Measurements from ENCODE around the gene MAPK8IP1. TPM values are rescaled to one million over a fixed set of nuclear protein-coding genes. Genes with fewer than 3 reads are reported as not detected.

Gene MAPK8IP1
- polyA plus RNA-seq, 1 donor = 8.6 TPM

GRCh38 chr11:45945397-45945999, 60.0 kb downstream of the MAPK8IP1 start:
- no peak for DNase-seq

- no peak for DNase-seq
Measured at GRCh38 chr11:45947885-45948284, 62.4 kb downstream of the MAPK8IP1 start.

GRCh38 chr11:45948356-45948755, 62.9 kb downstream of the MAPK8IP1 start:
- peak; percentile 24 for DNase-seq

GRCh38 chr11:45949992-45950407, 64.5 kb downstream of the MAPK8IP1 start:
- no peak for DNase-seq

Other genes with a start within 250 kb of the MAPK8IP1 start
- gene CHST1, start 220.0 kb upstream of the MAPK8IP1 start, polyA plus RNA-seq (ENCODE audit: insufficient read length) = 11.1 TPM
- 6.4 TPM for gene SLC35C1, start 80.5 kb upstream of the MAPK8IP1 start, polyA plus RNA-seq (ENCODE audit: insufficient read length)
- 27.9 TPM for gene CRY2, start 38.2 kb upstream of the MAPK8IP1 start, polyA plus RNA-seq (ENCODE audit: insufficient read length)
- 0.18 TPM for gene FREY1, start 21.6 kb downstream of the MAPK8IP1 start, polyA plus RNA-seq (ENCODE audit: insufficient read length)
- 13.2 TPM for gene PEX16, start 32.2 kb downstream of the MAPK8IP1 start, polyA plus RNA-seq (ENCODE audit: insufficient read length)
- 23.3 TPM for gene LARGE2, start 37.0 kb downstream of the MAPK8IP1 start, polyA plus RNA-seq (ENCODE audit: insufficient read length)
- gene PHF21A, start 235.8 kb downstream of the MAPK8IP1 start, polyA plus RNA-seq (ENCODE audit: insufficient read length) = 70.0 TPM

Measured in left kidney (tissue), 2 donors.